GM21447 (cell line): Measurements from ENCODE around the gene AIF1L.
"Not testable (repeated sequence)": the region's sequence is repeated elsewhere in the genome, so short reads cannot be mapped to it uniquely, and the experiment has no call there.

Source experiments
- ATAC-seq: cut with Tn5 transposase; IDR thresholded peaks from one replicate; pipeline ENCODE4 v1.9.1; 2021; ENCODE audit not compliant: unreplicated experiment

The AIF1L gene

GRCh38 chr9:131097948-131098278, 1.6 kb downstream of the AIF1L start:
- no peak for ATAC-seq

DNA sequence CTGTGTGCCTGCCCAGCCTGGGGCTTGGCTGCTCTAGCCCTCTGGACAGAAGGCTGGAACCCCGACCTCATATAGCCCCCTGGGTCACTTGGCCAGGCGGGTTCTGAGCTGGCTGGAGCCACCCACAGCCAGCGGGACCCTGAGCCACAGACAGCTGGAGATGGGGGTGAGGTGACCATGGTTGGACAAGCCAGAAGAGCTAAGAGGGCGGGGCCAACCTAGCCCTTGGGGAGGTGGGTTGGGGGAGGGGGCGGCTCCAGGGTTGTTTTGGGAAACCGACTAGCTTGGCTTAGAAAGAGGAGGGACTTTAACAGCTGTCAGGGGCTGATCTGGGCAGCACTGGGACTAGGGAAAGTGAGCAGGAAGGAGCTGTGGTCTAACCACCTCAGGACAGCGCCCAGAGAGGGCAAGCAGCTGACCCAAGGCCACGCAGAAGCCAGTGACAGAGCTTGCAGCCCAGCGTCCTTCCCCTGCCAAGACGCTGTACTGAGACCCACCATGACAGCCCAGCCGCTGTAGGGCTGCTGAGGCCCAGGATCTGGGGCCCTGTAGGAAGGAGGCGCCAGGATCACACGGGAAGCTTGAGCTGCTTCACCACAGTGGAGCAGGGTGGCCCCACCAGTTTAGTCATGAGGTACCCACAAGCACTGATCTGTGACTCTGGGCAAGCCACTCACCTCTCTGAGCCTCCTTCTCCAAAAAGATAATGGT, 2.2 kb downstream of the AIF1L start:
- no peak for ATAC-seq

- ATAC-seq, result no peak
Observed at GRCh38 chr9:131099102-131099606, 2.8 kb downstream of the AIF1L start.

DNA sequence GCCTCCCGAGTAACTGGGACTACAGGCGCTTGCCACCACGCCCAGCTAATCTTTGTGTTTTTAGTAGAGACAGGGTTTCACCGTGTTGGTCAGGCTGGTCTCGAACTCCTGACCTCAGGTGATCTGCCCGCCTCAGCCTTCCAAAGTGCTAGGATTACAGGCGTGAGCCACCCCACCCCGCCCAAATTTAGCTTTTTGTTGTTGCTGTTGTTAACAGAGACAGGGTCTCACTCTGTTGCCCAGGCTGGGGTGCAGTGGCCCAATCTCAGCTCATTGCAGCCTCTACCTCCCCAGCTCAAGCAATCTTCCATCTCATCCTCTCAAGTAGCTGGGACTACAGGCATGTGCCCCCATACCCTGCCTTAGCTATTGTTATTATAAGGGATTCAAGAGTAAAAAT, 3.5 kb downstream of the AIF1L start:
- not testable (repeated sequence) for ATAC-seq

GRCh38 chr9:131100445-131100844, 4.1 kb downstream of the AIF1L start:
- ATAC-seq, result no peak

GRCh38 chr9:131101207-131101964, 5.1 kb downstream of the AIF1L start:
- no peak for ATAC-seq

DNA sequence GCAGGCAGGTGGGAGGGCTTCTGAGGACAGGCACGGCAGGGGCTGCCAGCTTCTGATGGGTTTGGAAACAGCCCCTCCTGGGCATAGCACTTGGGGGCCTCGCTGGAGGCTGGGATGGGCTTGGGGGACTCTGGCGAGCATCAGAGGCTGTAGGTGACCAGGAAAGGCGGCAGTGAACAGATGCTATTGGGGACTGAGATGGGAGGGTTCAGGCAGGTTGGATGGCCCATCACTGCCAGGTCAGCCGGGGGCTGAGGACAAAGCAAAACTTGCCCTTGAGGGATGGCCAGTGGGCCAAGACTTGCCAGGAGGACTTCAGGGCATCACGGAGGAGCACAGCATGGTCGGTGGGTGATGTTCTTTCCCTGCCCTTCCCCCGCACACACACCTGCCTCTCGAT, 6.7 kb downstream of the AIF1L start:
- no peak for ATAC-seq

DNA sequence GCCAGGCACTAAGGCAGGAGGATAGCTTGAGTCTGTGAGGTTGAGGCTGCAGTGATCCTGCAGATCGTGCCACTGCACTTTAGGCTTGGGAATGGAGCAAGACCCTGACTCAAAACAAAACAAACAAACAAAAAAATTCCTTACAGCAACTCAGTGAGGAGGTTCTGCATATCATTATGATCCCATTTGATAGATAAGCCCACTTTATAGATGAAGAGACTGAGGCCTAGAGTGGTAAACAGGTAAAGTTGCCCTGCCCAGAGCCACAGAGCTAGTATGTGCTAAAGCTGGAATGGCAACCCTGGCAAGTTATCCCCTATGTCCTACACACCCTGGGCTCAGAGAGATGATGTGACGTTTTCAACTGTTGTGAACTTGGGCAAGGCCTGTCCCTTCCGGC, 7.2 kb downstream of the AIF1L start:
- ATAC-seq, result no peak

DNA sequence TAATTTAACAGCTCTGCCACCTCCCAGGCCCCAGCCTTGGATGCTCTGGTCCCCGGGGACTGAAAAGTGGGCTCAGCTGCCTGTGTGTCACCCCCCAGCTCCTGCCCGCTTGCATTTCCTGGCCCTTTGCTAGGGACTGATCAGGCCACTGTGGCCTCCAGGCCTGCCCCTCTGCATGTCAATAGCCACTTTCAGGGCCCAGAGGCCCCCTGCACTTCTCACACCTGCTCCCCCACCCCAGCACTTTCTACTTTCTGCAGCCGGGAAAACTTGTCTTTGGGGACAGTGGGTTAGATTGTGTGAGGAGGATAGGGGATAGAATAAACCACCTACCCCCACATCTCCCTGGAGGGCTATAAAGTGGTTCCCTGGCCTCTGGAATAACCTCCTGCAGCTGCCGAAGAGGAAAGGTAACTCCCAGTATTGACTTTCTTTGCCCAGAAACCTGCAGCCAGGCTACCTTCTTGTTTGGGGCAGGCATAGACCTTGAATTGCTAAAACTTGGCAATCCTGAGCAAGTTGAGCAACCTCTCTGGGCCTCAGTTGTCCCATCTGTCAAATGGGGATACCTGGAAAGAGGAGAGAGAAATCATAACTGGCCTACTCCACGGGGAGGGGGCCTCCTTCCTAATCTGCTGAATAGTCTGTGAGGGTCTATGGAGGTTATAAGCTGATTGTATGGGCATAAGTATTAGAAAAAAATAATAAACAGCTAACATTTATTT, 7.8 kb downstream of the AIF1L start:
- no peak for ATAC-seq

GRCh38 chr9:131105952-131106351, 9.6 kb downstream of the AIF1L start:
- ATAC-seq, result no peak

- no peak for ATAC-seq
Observed at GRCh38 chr9:131107760-131108159, 11.4 kb downstream of the AIF1L start.

DNA sequence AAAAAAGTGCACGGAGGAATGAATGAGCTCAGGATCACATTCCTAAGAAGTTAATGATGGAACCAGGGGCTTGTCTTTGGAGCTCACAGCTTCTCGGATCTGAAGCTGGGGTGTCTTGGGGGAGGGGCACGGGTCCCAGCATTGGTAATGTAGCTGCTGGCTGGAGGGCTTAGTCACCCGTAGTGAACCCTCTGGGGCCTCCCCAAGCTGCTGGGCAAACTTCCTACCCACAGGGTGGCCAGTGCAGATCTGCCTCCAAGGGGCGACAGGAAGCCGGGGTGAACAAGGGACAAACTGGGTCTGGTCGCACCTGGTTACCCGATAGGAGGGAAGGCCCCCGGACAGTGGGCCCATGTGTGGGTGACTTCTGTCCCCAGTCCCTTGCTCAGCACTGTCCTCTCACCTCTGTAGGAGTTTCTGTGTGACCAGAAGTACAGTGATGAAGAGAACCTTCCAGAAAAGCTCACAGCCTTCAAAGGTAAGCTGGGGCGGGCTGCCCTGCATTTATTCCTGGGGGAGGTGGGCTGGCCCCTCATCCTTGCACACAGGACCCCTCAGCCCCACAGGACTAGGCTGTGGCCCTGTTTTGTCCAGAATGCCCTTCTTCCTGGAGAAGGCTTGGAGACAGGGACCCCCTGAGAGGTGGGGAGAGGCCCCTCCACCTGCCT, 15.0 kb downstream of the AIF1L start:
- no peak for ATAC-seq

GRCh38 chr9:131111854-131112311, 15.6 kb downstream of the AIF1L start:
- no peak for ATAC-seq

DNA sequence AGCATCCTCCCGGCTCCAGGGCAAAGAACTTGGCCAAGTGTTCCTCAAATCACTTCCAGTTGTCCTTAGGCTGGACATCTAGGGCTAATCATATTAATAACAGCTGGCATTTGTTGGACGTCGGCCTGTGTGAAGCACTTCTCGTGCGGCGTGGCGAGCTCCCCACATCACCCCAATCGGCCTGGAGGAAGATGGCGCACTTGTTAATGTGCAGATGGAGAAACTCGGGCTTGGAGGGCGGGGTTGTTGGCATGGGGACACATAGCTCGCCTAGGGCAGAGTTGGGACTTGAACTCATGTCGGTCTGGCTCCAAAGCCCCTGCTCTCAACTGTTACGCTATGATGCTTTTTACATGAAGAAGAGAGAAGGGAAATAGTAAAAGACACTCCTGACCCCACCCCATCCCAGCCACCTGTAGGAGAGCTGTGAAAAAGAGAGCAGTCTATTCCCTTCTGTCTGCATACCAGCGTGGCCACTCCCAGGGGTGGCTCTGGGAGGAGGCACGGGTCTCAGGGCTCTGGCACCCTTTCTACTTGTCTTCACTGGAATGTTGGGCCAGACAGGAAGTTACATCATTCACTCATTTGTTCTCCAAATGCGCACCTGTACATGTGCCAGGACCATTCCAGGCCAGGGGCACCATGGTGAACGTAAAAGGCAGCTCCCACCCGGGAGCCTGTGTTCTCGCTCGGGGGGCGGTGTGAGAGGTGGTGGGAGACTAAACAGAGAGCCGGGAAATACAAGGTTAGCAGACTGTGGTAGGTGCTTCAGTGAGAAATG, 16.2 kb downstream of the AIF1L start:
- ATAC-seq, result no peak

DNA sequence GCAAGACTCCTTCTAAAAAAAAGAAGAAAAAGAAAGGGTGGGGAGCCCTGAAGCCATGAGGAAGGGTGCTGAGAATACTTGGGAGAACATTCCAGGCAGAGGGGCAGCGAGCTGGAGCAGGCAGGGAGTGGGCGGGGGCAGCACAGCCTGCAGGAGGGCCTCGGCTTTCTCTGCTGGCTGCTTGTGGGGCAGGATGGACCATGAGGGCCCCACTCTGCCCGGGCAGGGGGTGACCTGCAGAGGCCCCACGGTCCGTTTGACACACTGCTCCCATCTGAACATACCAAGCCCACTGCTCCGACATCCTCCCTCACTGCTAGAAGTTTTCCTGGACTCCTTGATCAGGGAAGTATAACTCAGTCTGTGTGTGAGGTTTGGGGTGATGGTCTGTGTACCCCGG, 17.3 kb downstream of the AIF1L start:
- no peak for ATAC-seq

DNA sequence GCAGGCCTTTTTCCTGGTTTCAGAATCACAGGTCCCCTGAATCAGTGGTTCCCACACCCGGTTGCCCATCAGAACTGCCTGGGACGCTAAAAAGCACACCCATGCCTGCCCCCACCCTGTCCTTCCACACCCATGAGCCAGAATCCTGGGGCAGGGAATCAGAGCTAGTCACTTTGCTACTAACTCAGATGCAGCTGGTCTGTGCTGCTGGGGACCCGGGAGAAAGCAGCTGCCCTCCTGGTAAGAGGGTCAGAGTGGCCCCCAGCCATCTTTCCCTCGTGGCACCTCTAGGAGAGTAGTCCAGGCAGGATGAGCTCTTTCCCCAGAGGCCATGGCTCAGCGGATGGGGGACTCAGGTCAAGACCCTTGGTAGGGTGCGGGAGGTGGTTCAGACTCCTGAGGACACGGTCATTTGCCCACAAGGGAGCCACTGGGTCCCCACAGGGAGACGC, 17.8 kb downstream of the AIF1L start:
- no peak for ATAC-seq

GRCh38 chr9:131115360-131115742, 19.0 kb downstream of the AIF1L start:
- ATAC-seq, result not testable (repeated sequence)

- ATAC-seq, result no peak
Observed at GRCh38 chr9:131116281-131117120, 20.2 kb downstream of the AIF1L start.

DNA sequence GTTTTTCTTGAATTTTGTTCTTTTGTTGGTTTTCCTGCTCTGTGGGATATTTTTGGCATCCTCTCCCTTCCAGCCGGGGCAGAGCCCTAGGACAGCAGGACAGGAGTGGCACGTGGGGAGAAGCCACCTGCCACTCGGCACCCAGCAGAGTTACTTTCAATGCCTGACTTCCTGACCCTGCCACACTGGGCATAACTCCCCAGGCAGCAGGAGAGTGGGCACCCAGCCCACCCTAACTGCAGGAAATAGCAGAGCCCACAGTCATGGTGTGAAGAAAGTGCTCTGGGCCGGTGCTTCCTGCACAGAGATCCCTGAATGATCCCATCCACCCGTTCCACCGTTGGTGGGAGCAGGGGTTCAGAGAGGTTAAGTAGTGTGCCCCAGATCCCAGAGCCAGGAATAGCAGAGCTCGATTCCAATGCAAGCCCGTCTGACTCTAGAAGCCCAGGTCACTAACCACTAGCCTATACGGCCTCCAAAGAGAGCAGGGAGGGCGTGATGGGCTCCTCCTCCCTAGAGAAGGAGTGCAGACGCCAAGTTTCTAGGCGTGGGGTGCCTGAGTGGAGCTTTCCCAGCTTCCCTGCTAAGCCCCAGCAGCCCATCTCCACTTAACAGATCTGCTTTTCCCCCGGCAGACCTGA, 20.9 kb downstream of the AIF1L start:
- no peak for ATAC-seq
